Mesothelial cell of epicardium (in vitro differentiated cells): ENCODE measurements around the gene ARVCF. TPM values are rescaled to one million over a fixed set of nuclear protein-coding genes. Genes with fewer than 3 reads are reported as not detected.

ENCODE experiments used
- DNase-seq, 2 experiments: peaks; one replicate each; pipeline ENCODE4 v3.0.0; 2021; ENCODE audit warnings: low spot score in 2 of 2; ENCODE audit not compliant: unreplicated experiment in 2 of 2
- H3K27ac Mint-ChIP-seq: 2 replicates; pipeline ENCODE4 v1.8.0; 2021; ENCODE audit warnings: mixed read lengths
- H3K27me3 Mint-ChIP-seq: 2 replicates; pipeline ENCODE4 v1.8.0; 2021; ENCODE audit warnings: low read depth, mixed read lengths
- H3K36me3 Mint-ChIP-seq: 2 replicates; pipeline ENCODE4 v1.8.0; 2021; ENCODE audit warnings: mixed read lengths
- H3K4me1 Mint-ChIP-seq: 2 replicates; pipeline ENCODE4 v1.8.0; 2021; ENCODE audit warnings: mixed read lengths
- H3K4me3 Mint-ChIP-seq: 2 replicates; pipeline ENCODE4 v1.8.0; 2021; ENCODE audit warnings: mild to moderate bottlenecking, moderate library complexity, mixed read lengths
- H3K9me3 Mint-ChIP-seq: 2 replicates; pipeline ENCODE4 v1.8.0; 2021; ENCODE audit warnings: mixed read lengths
- total RNA-seq: library from RNA; stranded (reverse); gene quantifications from 3 replicates; pipeline ENCODE4 v1.2.1, GENCODE V29; 2021
- TF ChIP-seq, protein P1 (sequence below): fragments of 200-600 bp; sonication (generic); IDR thresholded peaks from one replicate; pipeline ENCODE4 v1.5.0; 2021; ENCODE audit warnings: antibody characterized with exemption; ENCODE audit not compliant: unreplicated experiment

ARVCF gene
- total RNA-seq, 1 donor from 2014 or later = 41.2 TPM

DNA sequence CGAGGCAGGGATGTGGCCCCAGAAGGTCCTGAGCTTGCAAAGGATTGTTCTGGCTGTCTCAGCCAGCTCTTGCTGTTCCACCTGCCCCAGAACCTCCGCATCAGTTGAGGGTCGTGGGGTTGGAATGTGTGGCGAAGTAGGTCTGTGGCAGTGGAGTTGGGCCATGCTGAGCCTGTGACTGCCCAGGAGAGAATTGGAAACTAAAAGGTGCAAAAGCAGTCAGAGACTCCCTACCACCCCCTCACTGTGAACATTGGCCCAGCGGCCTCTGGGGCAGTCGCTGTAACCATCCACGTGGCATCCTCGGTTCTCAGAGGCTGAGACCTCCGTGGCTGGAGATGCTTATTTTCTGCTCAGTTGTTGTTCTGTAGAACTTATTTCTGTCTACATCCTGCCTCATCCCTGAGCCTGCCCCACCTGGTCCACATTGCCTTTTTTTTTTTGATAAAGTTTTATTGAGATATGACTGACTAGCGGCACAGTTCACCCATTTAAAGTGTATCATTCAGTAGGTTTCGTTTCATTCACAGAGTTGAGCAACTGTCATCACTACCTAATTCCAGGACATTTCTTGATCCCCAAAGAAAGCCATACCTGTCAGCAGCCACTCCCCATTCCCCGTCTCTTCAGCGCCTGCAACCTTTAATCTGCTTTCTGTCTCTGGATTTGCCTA, 41.1 kb upstream of the ARVCF start:
- no peaks in the 10 kb centered on the region for H3K9me3 Mint-ChIP-seq
- no peaks in the 10 kb centered on the region for H3K27me3 Mint-ChIP-seq
- no peak for DNase-seq
- peaks cover 2% of the 10 kb centered on the region for H3K36me3 Mint-ChIP-seq
- TF ChIP-seq, protein P1, sequence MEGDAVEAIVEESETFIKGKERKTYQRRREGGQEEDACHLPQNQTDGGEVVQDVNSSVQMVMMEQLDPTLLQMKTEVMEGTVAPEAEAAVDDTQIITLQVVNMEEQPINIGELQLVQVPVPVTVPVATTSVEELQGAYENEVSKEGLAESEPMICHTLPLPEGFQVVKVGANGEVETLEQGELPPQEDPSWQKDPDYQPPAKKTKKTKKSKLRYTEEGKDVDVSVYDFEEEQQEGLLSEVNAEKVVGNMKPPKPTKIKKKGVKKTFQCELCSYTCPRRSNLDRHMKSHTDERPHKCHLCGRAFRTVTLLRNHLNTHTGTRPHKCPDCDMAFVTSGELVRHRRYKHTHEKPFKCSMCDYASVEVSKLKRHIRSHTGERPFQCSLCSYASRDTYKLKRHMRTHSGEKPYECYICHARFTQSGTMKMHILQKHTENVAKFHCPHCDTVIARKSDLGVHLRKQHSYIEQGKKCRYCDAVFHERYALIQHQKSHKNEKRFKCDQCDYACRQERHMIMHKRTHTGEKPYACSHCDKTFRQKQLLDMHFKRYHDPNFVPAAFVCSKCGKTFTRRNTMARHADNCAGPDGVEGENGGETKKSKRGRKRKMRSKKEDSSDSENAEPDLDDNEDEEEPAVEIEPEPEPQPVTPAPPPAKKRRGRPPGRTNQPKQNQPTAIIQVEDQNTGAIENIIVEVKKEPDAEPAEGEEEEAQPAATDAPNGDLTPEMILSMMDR = no peak
- no peak overlapping the region for H3K27ac Mint-ChIP-seq
- peaks cover 4% of the 10 kb centered on the region for H3K4me1 Mint-ChIP-seq
- H3K4me3 Mint-ChIP-seq = no peak overlapping the region

DNA sequence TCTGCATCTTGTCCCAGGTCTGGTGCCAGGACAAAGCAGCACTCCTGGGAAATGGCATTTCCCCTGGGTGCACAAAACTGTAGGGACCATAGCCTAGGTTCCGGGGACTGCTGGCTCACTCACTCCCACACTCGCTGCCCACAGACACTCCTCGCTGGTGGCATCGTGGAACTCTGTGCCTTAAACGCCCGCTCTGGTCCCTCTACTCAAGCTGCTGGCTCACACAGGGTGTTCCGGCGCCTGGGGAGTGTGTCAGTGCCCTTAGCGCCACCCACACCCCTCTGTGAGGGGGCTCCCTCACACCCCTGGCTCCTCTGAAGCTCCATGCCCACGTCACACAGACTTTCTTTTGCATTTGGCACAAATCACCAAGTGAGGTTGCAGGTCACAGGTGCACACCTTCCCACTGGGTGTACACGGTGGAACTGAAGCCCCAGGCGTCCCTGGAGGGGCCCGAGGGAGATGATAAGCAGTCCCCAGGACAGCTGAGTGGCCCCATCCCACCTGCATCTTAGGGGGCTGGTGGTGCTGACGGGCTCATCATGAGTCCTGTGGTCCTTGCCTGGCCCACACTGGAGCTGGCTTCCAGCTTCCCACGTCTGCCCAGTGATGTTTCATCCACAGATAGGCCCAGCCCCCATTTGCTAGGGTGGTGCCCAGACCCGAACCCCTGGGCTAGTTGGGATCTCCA, 40.2 kb upstream of the ARVCF start:
- Mint-ChIP-seq H3K27me3 (no peaks in the 10 kb centered on the region), H3K36me3 (peaks cover 2% of the 10 kb centered on the region), H3K4me1 (peaks cover 4% of the 10 kb centered on the region), H3K9me3 (no peaks in the 10 kb centered on the region), H3K4me3 (no peak overlapping the region), H3K27ac (no peak overlapping the region)
- DNase-seq = no peak
- TF ChIP-seq, protein P1 = no peak

DNA sequence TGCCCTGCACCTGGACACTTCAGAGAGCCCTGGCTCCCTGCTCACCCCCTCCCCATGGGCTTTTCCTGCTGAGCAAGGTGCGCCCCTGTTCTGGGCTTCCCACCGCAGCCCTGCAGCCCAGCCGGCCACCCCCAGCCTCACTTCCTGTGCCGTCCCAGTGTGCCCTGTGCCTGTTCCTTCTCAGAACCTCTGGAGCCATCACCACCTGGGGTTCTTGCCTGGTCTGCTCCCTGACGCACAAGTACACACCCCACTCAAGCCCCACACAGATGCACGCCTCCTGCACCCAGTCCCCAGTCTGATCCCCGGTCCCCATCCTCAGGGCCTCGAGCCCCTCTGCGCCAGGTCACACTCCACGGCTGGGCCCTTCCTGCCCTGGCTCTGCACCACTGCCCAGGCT, 39.5 kb upstream of the ARVCF start:
- Mint-ChIP-seq H3K27me3 (no peaks in the 10 kb centered on the region), H3K27ac (no peak overlapping the region), H3K4me3 (no peak overlapping the region), H3K36me3 (peaks cover 2% of the 10 kb centered on the region), H3K4me1 (peaks cover 4% of the 10 kb centered on the region), H3K9me3 (no peaks in the 10 kb centered on the region)
- DNase-seq = no peak
- TF ChIP-seq, protein P1 = no peak

DNA sequence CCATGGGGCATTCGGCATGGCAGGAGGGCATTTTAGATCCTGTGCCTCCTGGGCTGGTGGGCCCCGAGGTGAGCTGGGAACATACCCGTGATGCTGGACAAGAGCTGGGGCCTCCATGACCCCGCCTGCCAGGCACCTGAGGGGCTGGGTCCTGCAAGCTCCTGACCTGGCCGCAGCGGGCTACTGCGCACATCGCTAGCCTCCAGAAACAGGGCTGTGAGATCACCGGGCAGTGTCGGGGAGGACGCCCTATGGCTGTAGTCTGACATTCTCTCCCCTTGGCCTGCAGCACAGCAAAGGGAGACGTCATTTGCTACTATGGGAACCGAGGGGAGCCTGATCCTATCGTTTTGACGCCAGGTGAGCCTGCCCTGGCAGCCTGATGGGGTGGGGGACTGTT, 39.0 kb upstream of the ARVCF start:
- H3K36me3 Mint-ChIP-seq = peaks cover 3% of the 10 kb centered on the region

DNA sequence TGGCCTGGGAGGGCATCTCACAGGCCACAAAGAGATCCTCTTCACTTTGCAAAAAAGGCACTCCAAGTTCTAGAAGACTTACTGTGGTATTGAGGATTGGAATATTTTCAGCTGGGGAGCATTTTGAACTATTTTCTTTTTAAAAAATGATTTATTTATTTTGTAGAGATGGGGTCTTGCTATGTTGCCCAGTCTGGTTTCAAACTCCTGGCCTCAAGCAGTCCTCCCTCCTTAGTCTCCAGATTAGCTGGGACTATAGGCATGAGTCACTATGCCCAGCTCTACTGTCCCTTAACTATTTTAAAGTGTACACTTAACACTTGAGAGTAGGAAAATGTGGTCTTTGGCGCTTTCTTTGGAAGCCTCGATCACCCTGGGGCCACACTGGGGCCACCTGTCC, 38.5 kb upstream of the ARVCF start:
- no peak overlapping the region for H3K4me3 Mint-ChIP-seq
- no peak overlapping the region for H3K27ac Mint-ChIP-seq
- H3K27me3 Mint-ChIP-seq = no peaks in the 10 kb centered on the region
- no peak for DNase-seq
- TF ChIP-seq, protein P1 = no peak
- peaks cover 4% of the 10 kb centered on the region for H3K4me1 Mint-ChIP-seq
- peaks cover 4% of the 10 kb centered on the region for H3K36me3 Mint-ChIP-seq
- no peaks in the 10 kb centered on the region for H3K9me3 Mint-ChIP-seq

More for the DNA sequence above, 39.0 kb upstream of the ARVCF start:
- Mint-ChIP-seq H3K27ac (no peak overlapping the region), H3K4me1 (peaks cover 4% of the 10 kb centered on the region), H3K4me3 (no peak overlapping the region), H3K27me3 (no peaks in the 10 kb centered on the region), H3K9me3 (no peaks in the 10 kb centered on the region)
- TF ChIP-seq, protein P1 = no peak
- DNase-seq = no peak
